ENCODE data around the gene FGF2.
"Not testable (repeated sequence)": the region's sequence is repeated elsewhere in the genome, so short reads cannot be mapped to it uniquely, and the experiment has no call there.

The FGF2 gene

DNA sequence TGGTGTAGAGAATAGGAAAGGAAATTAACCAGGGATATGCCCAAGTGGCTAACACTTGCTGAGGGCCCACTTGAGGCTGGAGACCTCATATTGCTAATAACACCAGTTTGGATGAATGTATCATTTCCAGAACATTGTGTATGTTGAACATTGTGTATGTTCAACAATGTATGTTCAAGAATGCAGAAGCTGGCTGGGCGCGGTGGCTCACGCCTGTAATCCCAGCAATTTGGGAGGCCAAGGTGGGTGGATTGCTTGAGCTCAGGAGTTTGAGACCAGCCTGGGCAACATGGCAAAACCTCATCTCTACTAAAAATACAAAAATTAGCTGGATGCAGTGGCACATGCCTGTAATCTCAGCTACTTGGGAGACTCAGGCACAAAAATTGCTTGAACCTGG lies 23.2 kb downstream of the FGF2 start:
- DNase-seq, result not testable (repeated sequence)

DNA sequence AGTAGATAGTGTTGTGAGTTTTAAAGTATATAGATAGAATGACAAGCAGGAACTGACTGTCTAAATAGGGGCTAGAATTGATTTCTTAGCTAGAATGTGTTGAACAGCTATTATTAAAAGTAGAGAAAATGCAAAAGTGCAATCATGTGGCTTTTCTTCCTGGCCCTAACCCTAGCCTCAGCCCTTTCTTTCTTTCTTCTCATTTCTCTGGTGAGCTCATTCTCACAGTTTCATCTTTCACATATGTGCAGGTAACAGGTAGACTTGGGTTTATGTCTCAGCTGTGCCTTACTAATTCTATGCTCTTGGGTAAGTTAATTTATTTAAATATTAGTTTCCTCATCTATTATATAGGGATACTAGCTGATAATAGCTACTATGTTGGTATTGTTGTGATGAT lies 24.9 kb downstream of the FGF2 start:
- no peak for DNase-seq

DNA sequence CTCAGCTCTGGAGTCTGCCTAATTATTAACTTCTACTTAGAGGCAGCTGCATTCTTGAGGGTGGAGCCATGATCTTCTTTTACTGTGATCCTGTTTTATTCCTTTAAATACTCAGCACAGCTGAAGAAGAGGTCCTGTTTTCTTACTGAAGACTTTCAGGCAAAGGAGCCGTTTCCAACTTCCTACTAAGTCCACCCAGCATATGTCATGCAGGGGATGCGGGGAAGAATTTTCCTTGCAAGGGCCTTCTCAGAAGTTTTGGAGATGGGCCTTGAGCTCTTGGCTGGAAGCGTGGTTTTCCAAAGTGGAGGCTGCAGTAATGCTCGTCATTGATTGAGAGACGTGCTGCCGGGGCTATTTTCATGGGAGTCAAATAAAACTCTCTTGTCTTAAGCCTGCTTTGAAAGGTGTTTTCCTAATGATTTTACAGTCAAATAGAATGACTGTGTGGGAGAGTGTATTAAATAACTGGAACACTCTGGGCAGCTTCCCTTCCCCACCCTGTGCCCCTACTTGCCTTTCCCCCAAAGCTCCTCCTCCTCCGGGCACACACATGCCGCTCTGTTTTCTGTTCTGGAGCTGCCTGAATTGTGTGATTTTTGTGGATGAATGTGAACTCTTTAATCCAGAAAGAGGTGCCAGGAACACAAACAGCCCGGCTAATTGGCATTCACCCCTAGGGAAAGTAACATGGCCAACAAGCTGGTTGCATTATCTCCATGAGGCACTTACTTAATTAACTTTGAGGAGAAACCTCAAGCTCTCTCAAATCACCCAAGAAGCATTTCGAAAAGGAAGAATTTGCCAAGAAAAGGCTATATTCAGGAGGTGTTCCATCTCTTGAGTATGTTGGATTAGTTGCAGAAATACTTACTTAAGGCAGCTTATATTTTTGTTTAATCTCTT lies 28.1 kb downstream of the FGF2 start:
- DNase-seq, result no peak

DNA sequence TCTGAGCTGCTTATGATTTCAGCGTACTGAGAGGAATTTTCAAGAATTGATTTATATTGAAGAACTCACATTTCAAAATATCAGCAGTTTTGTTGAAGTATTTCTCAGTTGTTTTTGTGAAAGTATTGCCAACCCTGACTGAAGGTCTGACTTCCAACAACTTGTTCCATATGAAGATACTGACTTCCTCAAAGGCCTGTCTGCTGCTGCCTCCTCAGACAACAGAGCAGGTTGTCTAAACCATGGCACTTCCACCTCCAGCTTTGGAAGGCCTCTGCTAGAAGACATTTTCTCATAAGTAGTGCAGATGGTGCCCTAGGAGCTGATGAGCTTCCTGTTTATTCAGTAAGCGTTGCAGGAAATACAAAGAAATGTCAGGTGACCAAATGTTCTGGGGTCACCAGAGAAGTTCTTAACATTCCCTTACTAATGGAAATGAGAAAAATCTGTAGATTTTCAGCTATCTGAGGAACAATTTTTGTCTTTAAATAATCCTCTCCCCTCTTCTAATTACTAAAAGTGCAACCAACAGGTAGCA lies 28.8 kb downstream of the FGF2 start:
- no peak for DNase-seq

DNA sequence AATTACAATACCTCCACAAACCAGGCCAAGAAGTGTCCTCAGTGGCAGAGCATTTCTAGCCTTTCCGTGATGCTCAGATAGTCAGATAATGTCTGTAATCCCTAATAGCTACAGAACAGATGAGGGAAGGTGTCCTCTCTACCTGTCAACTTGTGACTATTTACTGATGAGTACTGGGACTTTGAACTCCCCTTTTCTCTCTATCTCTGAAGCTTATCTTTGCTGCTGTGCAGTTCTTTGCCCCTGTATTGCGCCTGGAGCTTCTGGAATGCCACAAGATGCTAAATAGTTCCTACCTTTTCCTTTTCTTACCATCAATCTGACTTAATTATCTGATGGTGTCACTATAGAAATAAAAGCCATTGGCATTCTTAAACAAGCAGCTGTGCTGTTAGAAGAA lies 30.5 kb downstream of the FGF2 start:
- DNase-seq, result no peak

DNA sequence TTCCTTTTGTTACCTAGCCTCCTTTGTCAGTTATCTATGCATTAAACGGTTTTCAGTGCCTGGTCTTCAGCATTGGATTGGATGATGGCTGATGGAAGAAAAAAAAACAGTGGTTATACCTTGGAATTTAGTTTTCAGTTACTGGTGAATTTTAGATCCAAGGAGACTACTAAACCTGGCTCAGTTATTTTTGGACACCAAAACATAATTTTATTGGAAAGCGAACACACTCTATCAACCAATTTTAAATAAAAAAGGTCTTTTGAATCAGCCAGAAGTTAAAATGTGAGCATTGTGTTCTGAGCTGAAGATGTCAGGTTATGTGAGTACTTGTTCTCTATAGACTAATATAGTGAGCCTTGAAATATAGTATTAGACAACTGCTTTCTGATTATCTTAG lies 32.1 kb downstream of the FGF2 start:
- no peak for DNase-seq

DNA sequence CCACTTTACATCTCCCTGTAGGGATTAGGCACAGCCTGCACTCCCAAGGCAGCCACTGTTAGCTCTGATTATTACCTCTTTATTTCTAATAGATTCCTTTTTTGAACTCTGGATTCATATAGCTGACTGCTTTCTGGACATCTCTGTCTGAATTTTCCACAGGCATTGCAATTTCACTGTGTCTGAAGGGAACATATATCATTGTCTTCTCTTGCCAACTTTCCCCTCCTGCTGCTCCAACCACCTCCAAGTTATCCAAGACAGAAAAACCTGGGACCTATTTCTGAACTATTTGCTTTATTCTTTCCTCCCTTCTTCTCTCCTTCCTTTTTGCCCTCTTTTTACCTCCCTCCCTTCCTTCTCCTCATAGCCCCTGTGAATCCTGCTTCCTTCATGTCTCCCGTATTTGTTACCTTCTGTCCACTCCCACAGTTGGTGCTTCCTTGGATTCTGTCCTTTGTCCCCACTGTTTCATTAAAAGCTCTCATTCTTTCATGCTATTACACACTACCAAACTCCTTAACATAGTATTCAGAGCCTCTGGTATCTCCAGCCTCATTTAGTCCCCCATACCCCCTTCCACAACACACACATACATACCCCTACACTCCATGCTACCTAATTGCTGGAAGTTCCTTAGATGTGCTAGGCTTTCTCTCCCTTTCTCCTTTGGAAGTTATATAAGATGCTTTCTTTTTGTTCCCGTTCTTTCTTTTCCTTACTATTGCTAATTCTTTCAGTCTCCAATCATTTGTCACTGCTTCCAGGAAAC lies 34.7 kb downstream of the FGF2 start:
- DNase-seq, result no peak

DNA sequence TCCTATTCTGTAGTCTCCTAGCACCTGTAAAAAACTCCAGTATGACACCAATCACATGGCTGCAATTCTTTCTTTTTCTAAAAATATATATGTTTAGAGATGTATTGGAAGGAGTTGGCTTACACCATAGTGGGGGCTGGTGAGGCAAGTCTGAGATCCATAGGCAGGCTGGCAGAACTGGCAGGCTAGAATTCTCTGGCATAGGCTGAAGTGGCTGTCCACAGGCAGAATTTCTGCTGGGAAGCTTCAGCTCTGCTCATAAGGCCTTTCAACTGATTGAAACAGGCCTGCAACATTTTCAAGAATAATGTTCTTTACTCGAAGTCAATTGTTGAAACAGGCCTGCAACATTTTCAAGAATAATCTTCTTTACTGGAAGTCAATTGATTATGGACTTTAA lies 37.0 kb downstream of the FGF2 start:
- no peak for DNase-seq

DNA sequence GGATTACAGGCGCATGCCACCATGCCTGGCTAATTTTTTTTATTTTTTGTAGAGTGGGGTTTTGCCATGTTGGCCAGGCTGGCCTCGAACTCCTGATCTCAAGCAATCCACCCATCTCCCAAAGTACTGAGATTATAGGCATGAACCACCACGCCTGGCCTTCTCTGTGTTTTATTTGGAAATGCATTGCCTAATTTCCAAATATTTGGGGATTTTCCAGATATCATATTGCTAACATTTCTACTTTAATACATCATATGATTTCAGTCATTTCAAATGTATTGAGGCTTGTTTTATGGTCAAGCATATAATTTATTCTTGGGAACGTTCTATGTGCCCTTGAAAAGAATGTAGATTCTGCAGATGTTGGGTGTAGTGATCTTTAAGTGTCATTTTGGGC lies 38.8 kb downstream of the FGF2 start:
- no peak for DNase-seq

DNA sequence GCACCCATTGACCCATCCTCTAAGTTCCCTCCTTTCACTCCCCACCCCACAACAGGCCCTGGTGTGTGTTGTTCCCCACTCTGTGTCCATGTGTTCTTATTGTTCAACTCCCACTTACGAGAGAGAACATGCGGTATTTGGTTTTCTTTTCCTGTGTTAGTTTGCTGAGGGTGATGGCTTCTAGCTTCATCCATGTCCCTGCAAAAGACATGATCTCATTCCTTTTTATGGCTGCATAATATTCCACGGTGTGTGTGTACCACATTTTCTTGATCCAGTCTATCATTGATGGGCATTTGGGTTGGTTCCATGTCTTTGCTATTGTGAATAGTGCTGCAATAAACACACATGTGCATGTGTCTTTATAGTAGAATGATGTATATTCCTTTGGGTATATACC lies 41.6 kb downstream of the FGF2 start:
- DNase-seq, result not testable (repeated sequence)

DNA sequence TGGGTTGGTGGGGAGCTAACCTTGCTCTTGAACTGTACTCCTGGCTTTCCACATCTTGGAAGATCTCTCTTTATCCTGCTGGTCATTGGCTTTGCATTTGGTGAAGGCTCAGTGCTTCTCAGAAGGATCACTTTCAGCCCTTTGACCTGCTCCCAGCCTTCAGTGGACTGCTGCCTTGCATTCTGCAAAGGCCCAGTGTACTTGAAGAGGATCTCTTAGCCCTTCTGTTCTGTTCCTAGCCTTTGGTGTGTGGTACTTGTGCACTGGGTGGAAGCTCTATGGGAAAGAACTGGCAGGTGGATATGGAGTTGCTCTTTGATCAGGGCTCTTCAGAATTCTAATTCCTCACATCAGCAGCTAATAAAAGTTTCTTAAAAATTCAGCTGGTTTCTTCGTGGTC lies 46.5 kb downstream of the FGF2 start:
- DNase-seq, result no peak

DNA sequence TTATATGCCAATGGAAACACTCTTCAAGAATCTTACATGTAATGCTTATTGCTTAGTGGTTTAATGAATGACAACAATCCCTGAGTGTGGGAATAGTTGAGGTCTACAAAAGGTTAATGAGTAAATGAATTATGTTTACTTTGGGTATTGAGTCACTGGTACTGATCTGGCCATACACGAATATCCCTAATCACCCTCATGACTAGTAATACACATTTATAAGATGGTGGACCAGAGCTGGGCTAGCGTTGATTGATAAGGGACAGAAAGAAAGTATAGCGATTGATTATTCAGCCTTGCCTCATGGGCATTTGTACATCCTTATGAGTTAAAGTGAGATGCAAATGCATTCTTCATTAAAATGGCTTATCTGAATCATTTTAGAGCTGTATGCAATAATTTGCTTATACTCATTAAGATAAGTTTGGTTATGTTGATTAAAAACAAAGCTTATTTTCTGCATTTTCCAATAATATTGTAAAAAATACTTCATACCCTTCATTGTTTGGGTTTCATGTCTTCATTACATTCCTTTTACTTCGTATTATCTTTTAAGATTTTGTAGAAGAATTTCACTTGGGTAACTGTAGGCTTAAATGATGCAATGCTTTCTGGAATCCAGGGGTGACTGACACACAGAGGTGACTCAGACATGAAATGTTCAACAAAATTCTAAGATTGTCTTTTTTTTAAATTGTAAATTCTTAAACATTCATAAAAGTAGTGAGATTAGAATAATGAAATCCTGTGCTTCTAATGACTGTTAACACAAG lies 47.4 kb downstream of the FGF2 start:
- no peak for DNase-seq

DNA sequence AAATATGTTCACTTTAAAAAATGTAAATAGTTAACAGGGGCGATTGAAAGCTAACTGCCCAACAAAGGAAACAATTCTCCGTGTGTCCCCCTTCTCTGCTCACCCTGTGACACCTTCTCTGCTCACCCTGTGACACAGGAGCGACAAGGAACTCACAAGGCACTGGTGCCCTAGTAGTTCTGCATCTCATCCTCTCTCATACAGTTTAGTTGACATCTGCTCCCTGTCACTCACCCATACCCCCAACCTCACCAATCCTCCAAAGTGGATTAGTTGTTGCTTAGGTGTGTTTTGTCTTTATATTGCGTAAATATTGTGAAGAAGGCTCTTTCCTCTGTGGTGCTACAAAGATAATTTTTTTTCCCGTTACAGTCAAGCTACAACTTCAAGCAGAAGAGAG lies 49.3 kb downstream of the FGF2 start:
- no peak for DNase-seq

DNA sequence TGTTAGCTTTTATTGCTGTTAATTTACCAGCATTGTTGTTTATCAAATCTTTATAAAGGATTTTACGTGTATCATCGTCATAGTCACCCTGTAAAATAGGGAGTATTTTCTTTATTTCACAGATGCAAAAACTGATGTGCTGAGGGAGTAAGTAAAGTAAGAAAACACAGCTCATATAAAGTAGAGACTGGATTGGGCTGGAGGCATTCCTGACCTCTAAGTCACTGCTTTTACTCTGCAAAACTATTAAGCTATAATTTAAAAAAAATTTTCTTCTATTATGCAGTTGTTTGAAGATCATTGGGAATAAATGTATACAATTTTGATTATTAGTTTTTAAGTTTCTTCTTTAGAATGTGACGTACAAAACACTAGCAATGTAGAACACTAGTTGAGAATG lies 49.8 kb downstream of the FGF2 start:
- no peak for DNase-seq

DNA sequence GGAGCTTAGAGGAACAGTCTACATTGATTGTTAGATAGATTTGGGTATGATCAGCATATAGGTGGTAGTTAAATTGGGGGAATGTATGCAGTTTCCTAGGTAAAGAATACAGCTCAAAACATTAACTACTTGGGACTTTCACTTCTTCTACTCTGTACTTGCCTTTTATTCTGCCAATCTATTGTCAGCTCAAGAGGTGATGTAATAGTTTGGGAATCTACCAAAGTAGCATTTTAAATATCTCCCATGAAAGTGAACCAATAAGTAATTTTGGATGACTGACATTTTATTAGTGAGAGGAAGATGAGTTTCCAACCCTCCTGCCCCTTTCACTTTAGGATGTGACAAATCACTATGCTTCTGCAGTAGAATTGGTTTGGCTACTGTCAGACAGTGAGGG lies 52.4 kb downstream of the FGF2 start:
- no peak for DNase-seq

DNA sequence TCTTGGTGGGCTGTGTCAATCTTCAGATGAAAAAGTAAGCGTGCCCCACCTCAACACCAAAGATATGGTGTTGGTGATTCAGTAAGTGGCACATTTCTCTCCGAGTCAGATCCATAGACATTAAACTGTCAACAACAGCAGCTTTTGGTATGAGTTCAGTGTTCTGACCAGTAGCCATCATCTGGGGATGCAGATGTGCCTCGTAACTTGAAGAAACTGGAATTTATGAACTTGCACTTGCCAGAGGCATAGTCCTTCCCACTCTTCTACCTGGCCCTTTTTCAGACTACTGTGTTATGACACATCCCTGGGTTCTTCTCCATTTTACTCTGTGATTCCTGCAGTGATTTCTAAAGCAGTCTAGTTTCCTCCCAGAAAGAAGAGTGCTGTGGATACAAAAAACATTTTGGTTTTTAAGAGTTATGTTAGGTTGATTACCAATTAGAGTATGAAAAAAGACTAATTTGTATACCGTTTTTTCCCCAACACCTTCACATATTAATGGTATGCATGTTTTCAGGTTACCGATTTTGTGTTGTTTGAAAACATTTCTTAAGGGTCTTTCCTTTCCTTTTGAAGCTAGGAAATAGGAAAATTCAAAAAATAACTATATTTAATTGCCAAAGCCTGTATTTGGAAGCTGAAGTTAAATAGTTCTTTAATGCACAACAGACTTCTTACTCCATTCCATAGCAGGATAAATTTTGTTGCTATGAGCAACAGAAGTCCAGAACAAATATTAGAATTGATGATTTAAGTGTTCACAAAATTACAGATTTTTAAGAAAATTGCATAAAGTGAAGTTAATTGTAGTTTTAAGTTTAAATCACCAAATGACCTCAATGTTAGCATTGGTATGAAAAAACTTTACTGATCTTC lies 56.5 kb downstream of the FGF2 start:
- DNase-seq, result no peak

DNA sequence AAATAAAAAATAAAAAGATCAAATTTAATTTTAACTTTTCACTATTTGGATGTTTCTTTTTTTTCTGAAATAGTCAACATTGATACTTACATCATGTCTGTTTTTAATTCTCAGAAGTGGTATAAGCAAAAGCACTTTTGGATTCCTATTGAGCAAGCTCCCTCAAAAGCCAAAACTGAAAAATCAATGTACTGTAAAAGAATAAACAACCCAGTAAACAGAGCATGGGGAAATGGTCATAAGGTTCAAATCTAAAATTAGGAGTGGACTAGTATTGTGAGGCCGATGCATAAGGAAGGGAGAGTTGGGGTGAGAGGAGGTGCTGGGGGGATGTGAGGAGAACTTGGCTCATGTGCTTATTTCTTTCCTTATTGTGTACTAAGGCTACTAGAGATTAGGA lies 57.9 kb downstream of the FGF2 start:
- no peak for DNase-seq

DNA sequence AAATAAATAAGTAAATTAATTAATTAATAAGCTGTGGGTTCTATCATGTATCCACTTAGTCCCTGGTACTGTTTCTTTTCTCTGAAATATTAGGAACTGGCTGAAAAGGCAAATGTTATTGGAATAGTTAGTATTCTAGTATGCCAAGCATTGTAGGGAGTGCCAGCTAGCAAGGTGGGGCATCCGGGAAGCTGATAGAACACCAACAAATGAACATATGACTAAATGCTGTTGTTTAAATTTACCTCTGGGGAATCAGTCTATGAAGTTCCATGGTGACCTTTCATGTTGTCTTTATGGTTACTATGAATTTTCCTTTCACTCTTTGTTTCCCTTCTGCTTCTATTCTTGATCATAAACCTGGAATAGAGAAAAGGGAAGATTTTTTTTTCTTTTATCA lies 63.1 kb downstream of the FGF2 start:
- no peak for DNase-seq

DNA sequence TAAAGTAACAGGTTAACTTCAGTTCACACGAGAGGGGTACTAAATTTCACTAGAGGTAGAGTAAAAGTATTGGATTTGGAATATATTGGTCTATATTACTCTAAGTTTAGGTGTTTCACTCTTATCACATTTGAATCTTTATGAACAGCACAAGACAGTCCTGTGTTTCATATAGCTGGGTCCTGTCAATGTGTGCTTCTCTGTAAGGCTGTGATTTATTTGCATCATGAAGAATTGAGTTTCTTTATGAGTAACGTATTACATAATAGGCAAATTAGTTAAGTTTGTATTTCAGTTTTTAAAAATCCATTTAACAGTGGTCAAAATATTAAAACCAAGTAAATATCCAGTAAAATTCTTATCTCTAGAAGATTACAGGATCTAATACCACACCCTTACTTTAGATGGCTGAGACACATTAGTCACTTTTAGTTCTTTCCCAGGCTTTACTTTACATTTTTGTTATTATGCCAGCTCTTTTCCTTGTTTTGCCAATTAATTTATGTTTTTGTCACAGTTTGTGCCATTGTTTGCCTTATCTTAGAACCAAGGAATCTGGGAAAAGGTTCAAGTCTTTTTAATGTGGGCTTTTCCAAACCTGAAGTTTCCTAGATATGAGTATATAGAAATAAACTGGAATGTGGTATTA lies 63.6 kb downstream of the FGF2 start:
- DNase-seq, result no peak

DNA sequence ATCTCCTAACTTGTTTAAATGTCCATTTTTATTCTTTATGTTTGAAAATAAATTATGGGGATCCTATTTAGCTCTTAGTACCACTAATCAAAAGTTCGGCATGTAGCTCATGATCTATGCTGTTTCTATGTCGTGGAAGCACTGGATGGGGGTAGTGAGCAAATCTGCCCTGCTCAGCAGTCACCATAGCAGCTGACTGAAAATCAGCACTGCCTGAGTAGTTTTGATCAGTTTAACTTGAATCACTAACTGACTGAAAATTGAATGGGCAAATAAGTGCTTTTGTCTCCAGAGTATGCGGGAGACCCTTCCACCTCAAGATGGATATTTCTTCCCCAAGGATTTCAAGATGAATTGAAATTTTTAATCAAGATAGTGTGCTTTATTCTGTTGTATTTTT lies 68.2 kb downstream of the FGF2 start:
- no peak for DNase-seq

DNA sequence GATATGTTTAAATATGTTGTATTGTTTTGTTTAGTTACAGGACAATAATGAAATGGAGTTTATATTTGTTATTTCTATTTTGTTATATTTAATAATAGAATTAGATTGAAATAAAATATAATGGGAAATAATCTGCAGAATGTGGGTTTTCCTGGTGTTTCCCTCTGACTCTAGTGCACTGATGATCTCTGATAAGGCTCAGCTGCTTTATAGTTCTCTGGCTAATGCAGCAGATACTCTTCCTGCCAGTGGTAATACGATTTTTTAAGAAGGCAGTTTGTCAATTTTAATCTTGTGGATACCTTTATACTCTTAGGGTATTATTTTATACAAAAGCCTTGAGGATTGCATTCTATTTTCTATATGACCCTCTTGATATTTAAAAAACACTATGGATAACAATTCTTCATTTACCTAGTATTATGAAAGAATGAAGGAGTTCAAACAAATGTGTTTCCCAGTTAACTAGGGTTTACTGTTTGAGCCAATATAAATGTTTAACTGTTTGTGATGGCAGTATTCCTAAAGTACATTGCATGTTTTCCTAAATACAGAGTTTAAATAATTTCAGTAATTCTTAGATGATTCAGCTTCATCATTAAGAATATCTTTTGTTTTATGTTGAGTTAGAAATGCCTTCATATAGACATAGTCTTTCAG lies 68.8 kb downstream of the FGF2 start:
- no peak for DNase-seq

All from NCI-H510A treated with DMSO at 0.1 percent for 48 hours (cell line).